AG08396 (cell line): ENCODE data around the gene PMEL.
"Not testable (repeated sequence)": the region's sequence is repeated elsewhere in the genome, so short reads cannot be mapped to it uniquely, and the experiment has no call there.

ENCODE experiments used
- DNase-seq: peaks from one replicate; pipeline ENCODE4 v3.0.0; 2012; ENCODE audit warnings: low spot score, mixed read lengths

PMEL gene

DNA sequence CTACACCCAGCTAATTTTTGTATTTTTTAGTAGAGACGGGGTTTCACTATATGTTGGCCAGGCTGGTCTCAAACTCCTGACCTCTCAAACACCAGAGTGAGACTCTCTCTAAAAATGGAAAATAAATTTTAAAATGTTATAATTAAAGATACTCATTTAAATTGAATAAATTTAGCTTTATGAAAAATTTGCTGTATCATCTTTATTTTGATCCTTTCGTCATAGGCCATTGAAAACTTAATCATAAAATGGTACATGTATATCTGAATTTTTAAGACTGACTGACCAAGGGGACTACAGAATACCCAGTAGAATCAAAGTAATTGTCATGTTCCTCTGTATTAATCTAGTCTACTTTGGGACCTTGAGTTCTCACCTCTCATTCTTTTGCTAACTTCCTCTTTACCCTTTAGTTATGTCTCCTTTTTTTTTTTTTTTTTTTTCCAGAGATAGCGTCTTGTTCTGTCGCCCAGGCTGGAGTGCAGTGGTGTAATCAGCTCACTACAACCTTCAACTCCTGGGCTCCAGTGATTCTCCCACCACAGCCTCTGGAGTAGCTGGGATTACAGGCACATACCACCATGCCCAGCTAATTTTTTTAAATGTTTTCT lies 17.5 kb upstream of the PMEL start:
- DNase-seq = no peak

DNA sequence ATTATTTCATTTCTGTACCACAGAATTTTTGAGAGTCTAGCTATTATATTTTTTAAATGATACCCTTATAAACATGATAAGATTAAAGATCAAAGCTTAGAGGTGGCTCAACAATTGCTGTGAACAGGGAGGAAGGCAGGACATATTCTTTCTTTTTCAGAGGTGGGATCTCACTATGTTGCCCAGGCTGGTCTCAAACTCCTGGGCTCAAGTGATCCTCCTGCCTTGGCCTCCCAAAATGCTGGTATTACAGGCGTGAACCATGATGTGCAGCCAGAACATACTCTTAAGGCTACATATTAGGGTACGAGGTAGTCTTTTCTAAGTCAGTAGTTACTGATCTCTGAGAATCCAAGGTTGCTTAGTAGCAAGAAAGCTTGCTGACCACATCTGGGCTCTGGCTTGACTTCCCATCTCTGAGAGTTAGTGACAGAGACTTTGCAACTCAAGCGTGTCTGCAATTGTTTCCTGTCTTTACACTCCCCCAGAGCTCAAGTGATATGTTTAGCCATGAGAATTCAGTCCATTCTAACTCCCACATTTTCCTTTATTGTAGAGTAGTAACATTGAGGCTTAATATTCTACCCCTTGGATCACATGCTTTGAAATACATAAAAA lies 16.6 kb upstream of the PMEL start:
- no peak for DNase-seq

DNA sequence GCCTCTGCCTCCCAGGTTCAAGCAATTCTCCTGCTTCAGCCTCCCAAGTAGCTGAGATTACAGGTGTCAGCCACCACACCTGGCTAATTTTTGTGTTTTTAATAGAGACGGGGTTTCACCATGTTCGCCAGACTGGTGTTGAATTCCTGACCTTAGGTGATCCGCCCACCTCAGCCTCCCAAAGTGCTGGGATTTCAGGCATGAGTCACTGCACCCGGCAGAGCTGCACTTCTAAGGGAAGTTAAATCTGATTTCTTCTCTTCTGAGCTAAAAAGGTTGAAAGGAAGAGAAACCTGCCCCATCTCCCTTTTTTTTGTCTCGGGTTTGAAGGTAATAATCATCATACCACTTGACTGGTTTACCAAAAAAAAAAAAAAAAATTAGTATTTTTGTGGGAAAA lies 16.0 kb upstream of the PMEL start:
- not testable (repeated sequence) for DNase-seq

DNA sequence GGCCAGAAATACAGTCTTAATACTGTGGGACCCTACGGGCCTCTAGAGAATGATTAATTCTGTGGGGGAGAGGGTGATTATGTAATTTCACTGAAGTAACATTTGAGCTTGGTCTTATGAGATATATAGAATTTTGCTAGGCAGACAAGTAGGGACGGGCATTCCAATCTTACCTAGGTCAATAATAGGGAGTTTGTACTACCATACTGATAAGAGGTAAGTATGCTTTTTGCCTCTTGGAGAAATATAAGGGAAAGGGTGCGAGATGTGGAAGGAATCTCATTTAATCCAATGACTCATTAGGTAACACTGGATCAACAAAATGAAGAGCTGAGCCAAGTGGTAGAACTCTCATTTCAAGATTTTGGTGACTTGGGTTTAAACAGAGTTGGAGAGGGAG lies 13.2 kb upstream of the PMEL start:
- no peak for DNase-seq

DNA sequence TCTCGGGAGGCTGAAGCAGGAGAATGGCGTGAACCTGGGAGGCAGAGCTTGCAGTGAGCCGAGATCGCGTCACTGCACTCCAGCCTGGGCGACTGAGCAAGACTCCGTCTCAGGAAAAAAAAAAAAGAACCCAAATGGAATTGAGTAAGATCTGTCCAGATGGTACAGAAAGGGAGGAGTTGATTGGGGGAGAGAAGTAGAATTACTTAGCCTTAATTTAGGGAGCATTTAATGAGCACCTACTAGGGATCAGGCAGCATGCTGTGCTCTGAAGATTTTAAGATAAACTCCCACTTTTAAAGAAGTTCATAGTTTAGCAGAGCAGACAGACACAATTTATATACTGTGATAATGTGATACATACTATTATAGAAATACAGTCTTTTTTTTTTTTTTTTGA lies 12.6 kb upstream of the PMEL start:
- DNase-seq = no peak

DNA sequence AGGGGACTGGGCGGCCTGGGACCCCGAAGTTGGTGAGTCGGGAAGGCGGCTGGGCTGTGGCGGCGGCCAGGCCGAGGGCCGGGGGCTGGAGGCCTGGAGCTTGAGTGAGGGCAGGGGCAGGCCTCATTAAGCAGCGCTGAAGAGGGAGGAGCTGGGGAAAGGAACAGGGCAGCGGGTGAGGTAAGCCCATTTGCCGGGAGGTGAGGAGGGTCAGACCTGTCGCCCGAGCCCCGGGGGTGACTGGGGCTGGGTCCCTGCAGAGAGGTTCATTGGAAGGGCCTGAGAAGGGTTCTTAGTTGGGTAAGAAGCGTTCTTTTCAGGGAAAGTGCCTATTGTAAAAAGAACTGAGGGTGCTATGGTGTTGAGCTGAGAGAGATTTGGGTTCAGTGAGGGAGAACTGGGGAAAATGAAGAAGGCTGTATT lies 8.5 kb upstream of the PMEL start:
- peak; percentile 43 for DNase-seq

DNA sequence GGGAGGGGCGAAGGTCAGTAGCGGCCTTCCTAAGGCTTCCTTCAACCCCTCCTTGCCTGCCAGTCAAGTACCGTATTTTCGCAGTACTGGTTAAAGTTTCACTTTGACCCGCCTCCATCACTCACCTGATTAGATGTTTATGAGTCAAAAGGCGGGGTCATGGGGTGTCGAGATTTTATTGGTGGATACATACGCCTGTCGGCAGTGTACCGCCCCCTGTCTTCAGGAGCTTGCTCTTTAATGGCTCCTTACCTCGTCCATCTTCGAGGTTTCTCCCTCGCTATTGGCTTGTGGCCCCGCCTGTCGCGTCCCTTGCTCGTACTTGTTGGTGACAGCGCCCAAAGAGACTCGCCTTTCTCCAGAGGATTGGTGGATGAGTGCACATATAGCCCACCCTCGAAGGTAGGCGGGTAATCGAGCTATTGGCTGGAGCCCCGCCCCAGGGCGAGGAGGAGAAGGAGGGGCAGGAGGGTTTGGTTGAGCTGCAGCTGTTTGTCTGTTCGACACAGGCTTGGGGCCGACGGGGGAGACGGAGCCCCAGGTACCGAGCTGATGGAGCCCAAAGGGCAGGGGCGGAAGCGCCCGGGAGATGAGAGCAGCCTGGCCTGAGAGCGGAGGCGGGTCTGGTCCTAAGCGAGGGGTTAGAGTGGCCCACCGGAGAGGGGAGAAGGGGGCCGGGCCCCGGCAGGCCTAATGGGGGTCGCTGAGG lies 7.9 kb upstream of the PMEL start, which contains the start of gene RAB5B:
TSS of gene RAB5B (plus strand) at position 480 of the 709 bp plus-strand sequence. CDS start 12,883 bp downstream, outside the sequence.
- DNase-seq = peak; percentile 97

DNA sequence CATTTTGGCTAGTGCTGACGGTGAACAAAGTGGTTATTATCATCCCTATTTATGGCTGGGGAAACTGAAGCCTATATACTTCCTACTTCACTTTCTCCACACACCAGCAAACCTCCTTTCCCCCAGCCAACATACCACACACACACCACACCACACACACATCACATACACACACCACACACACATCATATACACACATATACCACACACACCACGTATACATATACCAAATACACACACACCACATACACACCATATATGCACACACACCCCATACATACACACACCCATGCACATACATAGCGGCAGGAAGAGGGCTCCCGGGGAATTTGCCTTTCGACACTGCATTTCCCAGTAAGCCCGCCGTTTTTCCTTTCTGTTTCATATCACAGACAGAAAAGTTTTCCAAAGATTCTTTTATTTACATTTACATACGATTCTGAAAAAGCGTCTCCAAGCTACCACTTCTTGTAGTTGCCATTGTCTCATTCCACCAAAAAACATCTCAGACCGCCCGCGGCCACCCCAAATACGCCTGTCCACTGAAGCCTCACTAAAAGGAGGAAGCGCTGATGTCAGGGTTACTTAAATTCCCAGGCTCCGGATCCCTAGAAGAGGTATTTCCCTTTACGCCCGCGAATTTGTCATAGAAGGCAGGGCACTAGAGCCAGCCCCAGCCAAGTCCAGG lies 7.2 kb upstream of the PMEL start:
- no peak for DNase-seq

DNA sequence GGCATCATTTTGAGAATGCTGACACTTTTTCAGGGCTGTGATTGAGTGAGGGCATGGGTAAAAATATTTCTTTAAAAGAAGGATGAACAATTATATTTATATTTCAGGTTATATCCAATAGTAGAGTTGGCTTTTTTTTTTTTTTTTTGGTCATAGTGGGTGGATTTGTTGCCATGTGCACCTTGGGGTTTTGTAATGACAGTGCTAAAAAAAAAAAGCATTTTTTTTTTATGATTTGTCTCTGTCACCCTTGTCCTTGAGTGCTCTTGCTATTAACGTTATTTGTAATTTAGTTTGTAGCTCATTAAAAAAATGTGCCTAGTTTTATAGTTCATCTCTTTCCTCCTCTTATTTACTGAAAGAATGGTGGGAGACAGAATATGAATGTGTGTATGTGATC lies 6.6 kb upstream of the PMEL start:
- no peak for DNase-seq

DNA sequence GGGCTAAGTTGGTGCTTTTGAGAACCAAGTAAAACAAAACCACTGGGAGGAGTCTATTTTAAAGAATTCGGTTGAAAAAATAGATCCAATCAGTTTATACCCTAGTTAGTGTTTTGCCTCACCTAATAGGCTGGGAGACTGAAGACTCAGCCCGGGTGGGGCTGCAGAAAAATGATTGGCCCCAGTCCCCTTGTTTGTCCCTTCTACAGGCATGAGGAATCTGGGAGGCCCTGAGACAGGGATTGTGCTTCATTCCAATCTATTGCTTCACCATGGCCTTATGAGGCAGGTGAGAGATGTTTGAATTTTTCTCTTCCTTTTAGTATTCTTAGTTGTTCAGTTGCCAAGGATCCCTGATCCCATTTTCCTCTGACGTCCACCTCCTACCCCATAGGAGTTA lies 6.2 kb upstream of the PMEL start:
- peak; percentile 64 for DNase-seq

DNA sequence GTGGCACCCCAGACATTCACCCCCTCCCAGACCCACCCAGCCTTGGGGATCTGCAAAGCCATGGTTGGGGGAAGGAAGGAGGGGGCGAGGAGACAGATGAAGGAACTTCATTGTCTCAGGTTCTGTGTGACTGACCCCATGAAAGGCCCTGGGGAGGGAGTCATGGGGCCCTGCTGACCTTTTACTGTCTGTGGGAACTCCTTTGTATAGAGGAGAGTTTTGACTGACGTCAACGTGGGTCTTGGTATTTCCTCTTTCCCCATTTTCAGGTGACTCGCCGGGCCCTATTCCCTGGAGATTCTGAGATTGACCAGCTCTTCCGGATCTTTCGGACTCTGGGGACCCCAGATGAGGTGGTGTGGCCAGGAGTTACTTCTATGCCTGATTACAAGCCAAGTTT lies 4.9 kb upstream of the PMEL start:
- DNase-seq = no peak

DNA sequence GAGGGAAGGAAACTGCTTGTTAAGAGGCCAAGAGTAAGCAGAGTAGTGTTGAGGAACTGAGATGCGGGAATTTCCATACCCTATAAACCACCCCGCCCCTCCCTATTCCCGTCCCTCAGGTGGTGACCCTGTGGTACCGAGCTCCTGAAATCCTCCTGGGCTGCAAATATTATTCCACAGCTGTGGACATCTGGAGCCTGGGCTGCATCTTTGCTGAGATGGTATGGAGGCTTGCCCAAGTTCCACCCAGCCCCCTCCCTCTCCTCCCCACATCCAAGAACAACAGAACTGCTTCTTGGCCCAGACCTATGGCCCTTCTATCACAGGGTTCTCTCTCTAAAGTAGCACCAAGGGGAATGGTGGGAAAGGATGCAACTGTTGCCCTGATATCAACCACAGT lies 3.5 kb upstream of the PMEL start:
- DNase-seq = no peak

DNA sequence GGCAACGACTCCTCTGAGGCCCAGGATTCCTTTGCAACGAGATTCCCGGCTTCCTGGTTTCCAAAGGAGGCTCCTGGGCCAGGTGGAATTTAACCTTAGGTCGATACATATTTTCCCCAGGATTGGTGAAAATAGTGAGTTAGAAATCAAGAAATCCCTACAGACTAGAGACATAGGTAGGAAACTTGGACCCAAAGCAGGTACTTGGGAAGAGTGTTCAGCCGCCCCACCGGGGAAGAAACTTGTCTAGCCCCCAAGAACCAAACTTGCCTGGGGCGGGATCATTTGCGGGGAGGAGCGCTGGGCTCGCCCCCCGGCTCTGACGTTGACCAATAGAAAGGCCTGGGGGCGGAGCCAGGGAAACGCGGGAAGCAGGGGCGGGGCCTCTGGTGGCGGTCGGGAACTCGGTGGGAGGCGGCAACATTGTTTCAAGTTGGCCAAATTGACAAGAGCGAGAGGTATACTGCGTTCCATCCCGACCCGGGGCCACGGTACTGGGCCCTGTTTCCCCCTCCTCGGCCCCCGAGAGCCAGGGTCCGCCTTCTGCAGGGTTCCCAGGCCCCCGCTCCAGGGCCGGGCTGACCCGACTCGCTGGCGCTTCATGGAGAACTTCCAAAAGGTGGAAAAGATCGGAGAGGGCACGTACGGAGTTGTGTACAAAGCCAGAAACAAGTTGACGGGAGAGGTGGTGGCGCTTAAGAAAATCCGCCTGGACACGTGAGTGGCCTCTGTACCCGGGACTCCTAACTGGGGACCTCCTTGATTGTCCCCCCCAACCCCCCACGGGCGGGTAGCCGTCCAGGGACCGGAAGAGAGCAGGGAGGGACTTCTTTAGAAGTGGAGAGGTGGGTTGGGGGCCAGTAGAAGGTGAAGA lies 803 bp upstream of the PMEL start, which contains the start of gene CDK2:
TSS of gene CDK2 (plus strand) at position 423 of the 874 bp plus-strand sequence. CDS start at position 602, 179 bp downstream.
- DNase-seq = peak; percentile 93

DNA sequence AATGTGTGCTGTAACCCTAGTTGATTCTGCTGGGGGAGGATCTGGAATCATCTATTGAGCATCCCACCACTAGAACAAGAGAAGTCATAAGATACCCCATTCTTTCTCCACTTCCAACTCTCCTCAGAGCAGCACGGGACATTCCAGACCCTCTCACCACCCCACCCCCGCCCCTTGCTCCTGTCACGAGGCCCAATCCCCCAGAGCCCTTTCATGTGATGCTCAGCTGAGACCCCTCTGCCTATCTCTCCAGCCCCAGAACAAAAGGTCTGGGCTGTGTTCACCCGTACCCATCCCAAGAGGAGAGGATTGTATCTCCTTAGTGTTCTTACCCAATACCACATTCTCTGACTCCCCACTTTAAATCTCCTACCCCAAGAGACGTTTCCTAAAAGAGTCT lies 602 bp downstream of the PMEL start:
- no peak for DNase-seq

DNA sequence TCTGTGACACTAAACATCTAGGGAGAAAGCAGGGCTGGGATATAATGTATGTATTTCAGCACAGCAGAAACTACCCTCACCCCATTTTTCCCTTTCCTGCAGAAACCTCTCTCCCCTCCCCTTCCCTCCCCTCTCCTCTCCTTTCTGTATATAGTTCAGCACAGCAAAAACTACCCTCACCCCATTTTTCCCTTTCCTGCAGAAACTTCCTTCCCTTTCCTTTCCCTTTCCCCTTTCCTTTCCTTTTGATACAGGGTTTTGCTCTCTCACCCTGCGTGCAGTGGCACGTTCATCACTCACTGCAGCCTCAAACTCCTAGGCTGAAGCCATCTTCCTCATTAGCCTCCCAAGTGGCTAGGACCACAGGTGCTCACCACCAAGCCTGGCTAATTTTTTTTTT lies 2.1 kb downstream of the PMEL start:
- DNase-seq = no peak

DNA sequence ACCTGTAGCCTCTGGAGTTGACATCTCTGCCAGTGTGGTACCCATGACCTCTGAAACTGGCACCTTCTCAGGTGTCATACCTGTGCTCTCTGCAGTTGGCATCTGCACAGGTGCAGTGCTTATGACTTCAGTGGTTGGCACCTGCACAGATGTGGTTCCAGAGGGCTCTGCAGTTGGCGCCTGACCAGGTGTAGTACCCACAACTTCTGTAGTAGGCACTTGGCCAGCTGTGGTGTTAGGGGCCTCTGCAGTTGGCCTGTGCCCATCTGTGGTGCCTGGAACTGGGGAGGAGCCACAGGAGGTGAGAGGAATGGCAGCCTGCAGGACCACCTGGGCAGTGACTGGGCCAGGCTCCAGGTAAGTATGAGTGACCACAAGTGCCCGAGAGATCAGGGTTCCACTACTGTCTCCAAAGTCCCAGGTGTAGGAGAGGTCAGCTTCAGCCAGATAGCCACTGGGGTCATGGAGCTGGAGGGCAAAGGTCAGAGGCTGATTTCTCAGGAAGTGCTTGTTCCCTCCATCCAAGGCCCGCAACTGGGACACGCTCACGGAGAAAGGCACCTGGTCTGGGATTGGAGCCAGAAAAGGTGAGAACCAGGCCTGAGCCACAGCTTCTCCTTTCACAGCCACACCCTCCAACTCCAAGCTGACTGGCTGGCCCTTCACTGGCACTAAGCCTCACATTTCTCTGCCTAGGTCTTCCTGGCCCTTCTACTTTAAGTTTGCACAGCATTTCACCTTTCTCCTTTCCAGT lies 8.6 kb downstream of the PMEL start:
- no peak for DNase-seq

DNA sequence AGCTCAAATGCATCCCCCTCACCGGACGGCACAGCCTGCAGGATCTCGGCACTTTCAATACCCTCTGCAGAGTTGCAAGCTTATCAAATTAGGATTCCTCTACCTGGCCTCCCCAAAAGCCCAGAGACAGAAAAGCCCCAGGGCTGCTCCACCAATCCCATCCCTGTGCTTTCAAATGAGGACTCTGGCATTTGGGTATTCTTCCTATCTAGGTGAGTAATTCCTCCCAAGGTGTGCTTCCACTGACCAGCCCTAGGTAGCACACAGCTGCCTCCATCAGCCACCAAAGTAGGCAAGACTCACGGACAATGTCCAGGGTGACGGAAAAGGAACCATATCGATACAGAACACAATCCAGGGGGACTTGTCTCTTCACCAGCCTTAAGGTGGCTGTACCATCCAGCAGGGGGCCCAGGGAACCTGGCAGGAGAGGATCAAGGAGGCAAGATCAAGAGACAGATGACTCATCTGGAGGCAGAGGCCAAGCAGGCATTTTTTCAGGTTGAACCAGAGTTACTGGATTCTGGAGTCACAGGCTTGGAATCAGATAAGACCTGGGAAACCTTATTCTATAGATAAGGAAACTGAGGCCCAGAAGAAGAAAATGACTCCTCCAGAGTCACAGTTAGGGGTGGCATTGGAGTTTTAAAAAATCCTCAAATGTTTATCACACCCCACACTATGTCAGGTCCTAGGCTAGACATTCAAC lies 9.9 kb downstream of the PMEL start:
- peak; percentile 61 for DNase-seq

DNA sequence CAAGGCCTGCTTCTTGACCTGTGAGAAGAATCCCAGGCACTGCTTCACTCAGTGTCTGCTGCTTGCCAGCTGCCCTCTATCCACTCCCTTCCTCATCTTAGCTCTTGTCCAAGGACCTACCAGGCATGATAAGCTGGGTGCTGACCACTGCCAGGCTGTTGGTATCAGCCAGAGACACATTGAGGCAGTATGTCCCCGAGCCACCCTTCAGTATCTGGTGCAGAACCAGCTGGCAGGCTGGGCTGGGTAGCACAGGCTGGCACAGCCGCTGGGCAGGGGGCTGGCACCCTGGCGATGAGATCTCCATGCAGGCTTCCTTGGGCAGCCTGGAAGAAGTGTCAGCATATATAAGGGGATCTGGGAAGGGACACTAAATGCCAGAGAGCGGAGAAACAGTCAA lies 10.5 kb downstream of the PMEL start:
- no peak for DNase-seq

DNA sequence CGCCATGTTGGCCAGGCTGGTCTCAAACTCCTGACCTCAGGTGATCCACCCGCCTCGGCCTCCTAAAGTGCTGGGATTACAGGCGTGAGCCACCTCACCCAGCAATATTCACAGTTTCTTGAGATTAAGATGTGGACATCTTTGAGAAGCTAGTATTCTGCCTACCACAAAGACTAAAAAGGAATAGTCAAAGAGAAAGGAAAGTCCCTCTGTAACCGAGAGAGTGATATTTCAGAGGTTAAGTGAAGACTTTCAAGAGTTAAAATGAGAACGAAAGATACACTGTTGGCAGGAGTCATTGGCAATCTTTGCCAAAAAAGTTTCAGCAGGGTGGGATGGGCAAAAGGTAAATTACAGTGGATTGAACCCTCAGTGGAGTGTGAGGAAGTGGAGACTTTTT lies 19.3 kb downstream of the PMEL start:
- DNase-seq = no peak

DNA sequence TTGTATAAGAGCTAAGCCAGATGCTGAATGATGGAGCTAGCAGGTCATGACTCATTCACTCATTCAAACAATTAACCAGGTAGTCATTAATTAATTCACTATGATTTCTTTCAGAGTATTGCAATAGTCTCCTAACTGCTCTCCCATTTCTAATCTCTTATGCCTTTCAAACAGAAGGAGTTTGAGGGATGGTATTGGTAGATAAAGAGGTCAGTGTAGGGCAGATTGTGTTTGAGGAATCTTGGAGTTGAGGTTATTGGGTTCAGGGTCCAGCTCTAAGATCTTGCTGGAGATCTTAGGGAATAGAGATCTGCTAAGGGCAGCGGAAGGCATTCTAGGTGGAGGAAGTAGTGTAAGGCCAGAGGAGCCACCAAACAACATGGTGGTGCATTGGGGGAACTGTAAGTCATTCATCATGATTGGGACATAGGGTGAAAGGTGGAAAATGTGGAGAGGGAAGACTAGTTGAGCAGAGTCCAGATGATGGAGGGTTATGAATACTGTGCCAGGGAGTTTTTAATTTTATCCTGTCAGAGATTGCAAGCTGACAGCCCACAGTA lies 23.2 kb downstream of the PMEL start:
- no peak for DNase-seq
